Measurements from ENCODE around the gene TRIM41.

- TF ChIP-seq YY1 (IDR thresholded peaks at IDR 0.05; ENCODE audit: insufficient read depth, insufficient read length), result no peak
- TF ChIP-seq ZNF274 (IDR thresholded peaks at IDR 0.05; ENCODE audit: low read depth, low read length), result no peak
- no peak for TF ChIP-seq SUZ12 (IDR thresholded peaks at IDR 0.05; ENCODE audit: extremely low read depth, insufficient read depth, insufficient read length)
These were observed 14.0 kb downstream of the TRIM41 start for GRCh38 chr5:181236954-181237641.
